CD4-positive, alpha-beta T cell treated with Interleukin-15 for 4 hours (primary cell): ENCODE measurements around the gene CAMTA2.
"Not testable (repeated sequence)": the region's sequence is repeated elsewhere in the genome, so short reads cannot be mapped to it uniquely, and the experiment has no call there.

Source experiments
- DNase-seq: peaks from one replicate; pipeline ENCODE4 v3.0.0-alpha.2; 2020; ENCODE audit warnings: low spot score

The CAMTA2 gene

GRCh38 chr17:4932756-4933155, 54.7 kb downstream of the CAMTA2 start:
- DNase-seq, result no peak

- DNase-seq, result no peak
Observed at GRCh38 chr17:4931963-4932362, 55.5 kb downstream of the CAMTA2 start, which contains the start of gene GP1BA. GP1BA (plus strand) TSS chr17:4932277; CDS start chr17:4932605, 328 bp downstream.

- no peak for DNase-seq
Observed at GRCh38 chr17:4928881-4929280, 58.6 kb downstream of the CAMTA2 start.

GRCh38 chr17:4926577-4927335, 60.7 kb downstream of the CAMTA2 start:
- DNase-seq, result not testable (repeated sequence)

GRCh38 chr17:4921320-4921719, 66.2 kb downstream of the CAMTA2 start:
- DNase-seq, result no peak

GRCh38 chr17:4920351-4921048, 67.0 kb downstream of the CAMTA2 start:
- DNase-seq, result no peak

GRCh38 chr17:4919511-4920047, 67.9 kb downstream of the CAMTA2 start:
- no peak for DNase-seq
